Measurements from ENCODE around the gene OR10A3.

The OR10A3 gene

GRCh38 chr11:7890417-7891172 lies 50.9 kb downstream of the OR10A3 start:
- no peak for DNase-seq

- no peak for DNase-seq
These were observed 51.5 kb downstream of the OR10A3 start for GRCh38 chr11:7889985-7890384.
